ENCODE data around the gene NDUFV3.

Gene NDUFV3

DNA sequence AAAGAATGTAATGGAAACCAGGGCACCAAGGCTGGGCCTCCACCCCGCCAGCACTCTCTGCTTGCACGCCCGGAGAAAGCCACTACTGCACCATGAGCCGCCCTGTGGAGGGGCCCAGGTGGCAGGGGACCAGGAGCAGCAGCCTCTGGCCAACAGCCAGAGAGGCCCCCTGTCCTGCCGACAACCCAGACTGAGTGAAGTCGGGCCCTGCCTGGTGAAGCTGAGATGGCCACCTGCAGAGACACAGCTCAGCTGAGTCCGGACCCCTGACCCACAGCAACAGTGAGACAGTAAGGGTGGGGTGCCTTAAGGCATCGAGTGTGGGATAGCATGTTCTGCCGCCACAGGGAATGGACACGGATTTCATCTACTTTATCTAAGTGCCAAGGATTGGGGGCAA is 42.6 kb upstream of the NDUFV3 start:
- no peaks in the 10 kb centered on the region for H3K4me1 ChIP-seq (ENCODE audit: control insufficient read depth, insufficient read depth, low read length, poor library complexity, severe bottlenecking)
- 90 to 92% methylated on average over 9 to 10 of the region's 10 CpGs for WGBS, 2 experiments (ENCODE audit: insufficient coverage in 2 of 2)
- no peaks in the 10 kb centered on the region for H3K9me3 ChIP-seq (ENCODE audit: control insufficient read depth, low read length)
- H3K36me3 ChIP-seq (ENCODE audit: control insufficient read depth, insufficient read depth, low read length): peaks cover 85% of the 10 kb centered on the region
- H3K4me3 ChIP-seq (ENCODE audit: extremely low read depth, insufficient read depth, low read length, poor library complexity, severe bottlenecking): no peak overlapping the region
- no peak overlapping the region for H3K27ac ChIP-seq (ENCODE audit: low read depth, low read length, severe bottlenecking)

DNA sequence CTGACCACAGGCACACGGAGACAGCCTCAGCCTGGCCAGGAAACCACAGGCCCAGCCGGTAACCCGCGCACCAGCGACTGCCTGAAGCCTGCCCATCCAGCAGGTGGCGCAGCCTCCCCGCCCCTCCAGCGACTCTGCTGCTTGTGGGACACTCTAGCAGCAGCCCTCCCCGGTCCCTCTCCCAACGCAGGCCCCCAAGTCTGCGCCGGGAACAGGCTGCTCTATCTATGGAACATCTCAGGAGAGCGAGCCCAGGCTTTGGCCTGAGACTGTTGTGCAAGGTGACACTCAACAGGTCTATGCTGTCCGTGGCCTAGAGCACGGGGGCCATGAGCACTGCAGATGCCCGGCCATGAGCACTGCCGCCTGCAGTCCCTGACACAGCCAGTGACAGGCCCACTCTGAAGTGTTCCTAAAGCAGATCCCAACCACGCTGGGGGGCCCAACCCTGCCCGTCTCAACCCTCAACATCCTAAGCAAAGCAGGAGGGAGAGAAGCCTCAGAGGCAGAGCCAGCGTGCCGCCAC is 42.2 kb upstream of the NDUFV3 start:
- Histone ChIP-seq H3K4me3 (ENCODE audit: extremely low read depth, insufficient read depth, low read length, poor library complexity, severe bottlenecking) (no peak overlapping the region), H3K36me3 (ENCODE audit: control insufficient read depth, insufficient read depth, low read length) (peaks cover 85% of the 10 kb centered on the region), H3K27ac (ENCODE audit: low read depth, low read length, severe bottlenecking) (no peak overlapping the region), H3K4me1 (ENCODE audit: control insufficient read depth, insufficient read depth, low read length, poor library complexity, severe bottlenecking) (no peaks in the 10 kb centered on the region), H3K9me3 (ENCODE audit: control insufficient read depth, low read length) (no peaks in the 10 kb centered on the region)
- 84 to 89% methylated on average over 19 to 21 of the region's 21 CpGs for WGBS, 2 experiments (ENCODE audit: insufficient coverage in 2 of 2)

GRCh38 chr21:42851812-42852665 is 41.1 kb upstream of the NDUFV3 start:
- Histone ChIP-seq H3K36me3 (ENCODE audit: control insufficient read depth, insufficient read depth, low read length) (peaks cover 92% of the 10 kb centered on the region), H3K4me3 (ENCODE audit: extremely low read depth, insufficient read depth, low read length, poor library complexity, severe bottlenecking) (no peak overlapping the region), H3K27ac (ENCODE audit: low read depth, low read length, severe bottlenecking) (no peak overlapping the region), H3K4me1 (ENCODE audit: control insufficient read depth, insufficient read depth, low read length, poor library complexity, severe bottlenecking) (no peaks in the 10 kb centered on the region), H3K9me3 (ENCODE audit: control insufficient read depth, low read length) (no peaks in the 10 kb centered on the region)
- WGBS, 2 experiments (ENCODE audit: insufficient coverage in 2 of 2): 93 to 94% methylated on average over 12 to 19 of the region's 19 CpGs

- Histone ChIP-seq H3K9me3 (ENCODE audit: control insufficient read depth, low read length) (no peaks in the 10 kb centered on the region), H3K4me1 (ENCODE audit: control insufficient read depth, insufficient read depth, low read length, poor library complexity, severe bottlenecking) (no peaks in the 10 kb centered on the region), H3K36me3 (ENCODE audit: control insufficient read depth, insufficient read depth, low read length) (peaks cover 92% of the 10 kb centered on the region), H3K4me3 (ENCODE audit: extremely low read depth, insufficient read depth, low read length, poor library complexity, severe bottlenecking) (no peak overlapping the region), H3K27ac (ENCODE audit: low read depth, low read length, severe bottlenecking) (no peak overlapping the region)
- WGBS, 2 experiments (ENCODE audit: insufficient coverage in 2 of 2): 95 to 97% methylated on average over 15 of the region's 20 CpGs
Measured at GRCh38 chr21:42852925-42853570, 40.1 kb upstream of the NDUFV3 start.

GRCh38 chr21:42853621-42854020 is 39.5 kb upstream of the NDUFV3 start:
- no peak overlapping the region for H3K4me3 ChIP-seq (ENCODE audit: extremely low read depth, insufficient read depth, low read length, poor library complexity, severe bottlenecking)
- H3K4me1 ChIP-seq (ENCODE audit: control insufficient read depth, insufficient read depth, low read length, poor library complexity, severe bottlenecking): no peaks in the 10 kb centered on the region
- WGBS, 2 experiments (ENCODE audit: insufficient coverage in 2 of 2): 93 to 95% methylated on average over 19 to 20 of the region's 20 CpGs
- H3K36me3 ChIP-seq (ENCODE audit: control insufficient read depth, insufficient read depth, low read length): peaks cover 96% of the 10 kb centered on the region
- no peaks in the 10 kb centered on the region for H3K9me3 ChIP-seq (ENCODE audit: control insufficient read depth, low read length)
- H3K27ac ChIP-seq (ENCODE audit: low read depth, low read length, severe bottlenecking): no peak overlapping the region

GRCh38 chr21:42854246-42855010 is 38.7 kb upstream of the NDUFV3 start:
- Histone ChIP-seq H3K9me3 (ENCODE audit: control insufficient read depth, low read length) (no peaks in the 10 kb centered on the region), H3K4me3 (ENCODE audit: extremely low read depth, insufficient read depth, low read length, poor library complexity, severe bottlenecking) (no peak overlapping the region), H3K27ac (ENCODE audit: low read depth, low read length, severe bottlenecking) (no peak overlapping the region), H3K36me3 (ENCODE audit: control insufficient read depth, insufficient read depth, low read length) (peaks cover 94% of the 10 kb centered on the region), H3K4me1 (ENCODE audit: control insufficient read depth, insufficient read depth, low read length, poor library complexity, severe bottlenecking) (no peaks in the 10 kb centered on the region)
- WGBS, 2 experiments (ENCODE audit: insufficient coverage in 2 of 2): 94% methylated on average over 24 of the region's 28 CpGs

DNA sequence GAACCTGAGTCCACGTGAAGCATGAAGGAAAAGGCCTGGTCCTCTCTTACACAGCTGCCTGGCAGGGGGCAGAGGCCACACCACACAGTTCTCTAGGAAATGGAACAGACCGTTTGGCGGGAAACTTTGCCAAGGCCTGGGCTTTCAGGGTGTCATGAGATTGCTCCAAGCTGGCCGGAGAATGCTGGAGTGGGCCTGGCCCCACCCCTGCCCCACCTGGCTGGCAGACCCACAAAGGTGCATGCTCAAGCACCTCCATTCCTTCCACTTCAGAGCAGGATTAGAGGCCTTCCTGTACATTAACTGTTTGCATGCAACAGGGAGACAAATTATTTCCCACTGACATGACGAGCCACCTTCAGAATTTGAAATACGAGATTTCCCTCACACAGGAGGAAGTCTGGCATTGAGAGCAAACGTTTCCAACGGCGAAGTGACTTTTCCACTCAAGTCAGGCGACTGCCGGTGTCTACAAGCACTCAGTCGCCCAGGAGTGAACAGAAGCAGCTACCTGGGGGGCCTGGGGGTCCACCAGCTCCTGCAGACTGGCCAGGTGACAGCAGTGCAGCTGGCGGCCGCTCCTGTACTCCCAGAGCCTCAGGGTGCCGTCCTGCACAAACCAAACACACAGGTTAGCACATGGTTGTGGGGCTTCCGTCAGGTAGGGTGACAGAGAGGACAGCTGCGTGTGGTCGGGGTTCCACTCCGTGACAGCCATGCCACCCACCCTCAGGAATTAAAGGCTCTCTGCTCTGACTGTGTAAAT is 37.8 kb upstream of the NDUFV3 start:
- H3K4me1 ChIP-seq (ENCODE audit: control insufficient read depth, insufficient read depth, low read length, poor library complexity, severe bottlenecking): no peaks in the 10 kb centered on the region
- no peaks in the 10 kb centered on the region for H3K9me3 ChIP-seq (ENCODE audit: control insufficient read depth, low read length)
- 90 to 96% methylated on average over 18 to 19 of the region's 19 CpGs for WGBS, 2 experiments (ENCODE audit: insufficient coverage in 2 of 2)
- H3K36me3 ChIP-seq (ENCODE audit: control insufficient read depth, insufficient read depth, low read length): peaks cover 92% of the 10 kb centered on the region
- H3K4me3 ChIP-seq (ENCODE audit: extremely low read depth, insufficient read depth, low read length, poor library complexity, severe bottlenecking): no peak overlapping the region
- no peak overlapping the region for H3K27ac ChIP-seq (ENCODE audit: low read depth, low read length, severe bottlenecking)

- H3K27ac ChIP-seq (ENCODE audit: low read depth, low read length, severe bottlenecking): no peak overlapping the region
- H3K4me3 ChIP-seq (ENCODE audit: extremely low read depth, insufficient read depth, low read length, poor library complexity, severe bottlenecking): no peak overlapping the region
- H3K9me3 ChIP-seq (ENCODE audit: control insufficient read depth, low read length): no peaks in the 10 kb centered on the region
- H3K36me3 ChIP-seq (ENCODE audit: control insufficient read depth, insufficient read depth, low read length): peaks cover 92% of the 10 kb centered on the region
- 97 to 98% methylated on average over 15 to 18 of the region's 18 CpGs for WGBS, 2 experiments (ENCODE audit: insufficient coverage in 2 of 2)
- H3K4me1 ChIP-seq (ENCODE audit: control insufficient read depth, insufficient read depth, low read length, poor library complexity, severe bottlenecking): no peaks in the 10 kb centered on the region
Measured at GRCh38 chr21:42855937-42856335, 37.2 kb upstream of the NDUFV3 start.

DNA sequence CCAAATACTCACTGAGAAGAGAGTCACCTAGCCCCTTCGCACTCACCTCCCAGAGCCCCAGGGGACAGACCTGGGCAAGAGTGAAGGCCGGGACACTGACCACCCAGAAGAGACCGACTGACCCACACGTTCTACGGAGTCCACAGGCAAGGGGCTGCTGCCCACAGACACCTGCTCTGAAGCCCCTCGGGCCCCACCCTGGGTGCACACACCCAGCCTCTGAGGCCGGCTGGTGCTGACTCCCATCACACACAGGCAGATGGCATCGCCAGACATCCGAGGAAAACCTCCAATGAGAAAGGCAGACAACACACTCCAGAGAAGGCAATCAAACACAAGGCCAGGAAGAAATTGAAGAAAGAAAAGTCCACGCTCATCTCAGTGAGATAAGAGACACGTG is 35.9 kb upstream of the NDUFV3 start:
- no peak overlapping the region for H3K4me3 ChIP-seq (ENCODE audit: extremely low read depth, insufficient read depth, low read length, poor library complexity, severe bottlenecking)
- no peak overlapping the region for H3K27ac ChIP-seq (ENCODE audit: low read depth, low read length, severe bottlenecking)
- H3K4me1 ChIP-seq (ENCODE audit: control insufficient read depth, insufficient read depth, low read length, poor library complexity, severe bottlenecking): no peaks in the 10 kb centered on the region
- H3K9me3 ChIP-seq (ENCODE audit: control insufficient read depth, low read length): no peaks in the 10 kb centered on the region
- H3K36me3 ChIP-seq (ENCODE audit: control insufficient read depth, insufficient read depth, low read length): peaks cover 85% of the 10 kb centered on the region
- 95 to 96% methylated on average over 9 of the region's 11 CpGs for WGBS, 2 experiments (ENCODE audit: insufficient coverage in 2 of 2)
